Medulla oblongata (tissue), 1 donor: ENCODE data around the gene TBC1D22A.
A peak's percentile ranks its signal among the peaks of the same experiment; 100 is the strongest.
"Not testable (repeated sequence)": the region's sequence is repeated elsewhere in the genome, so short reads cannot be mapped to it uniquely, and the experiment has no call there.

Source experiments
- DNase-seq: peaks from one replicate; pipeline ENCODE4 v3.0.0-alpha.2; 2015; ENCODE audit errors: extremely low spot score

The TBC1D22A gene

DNA sequence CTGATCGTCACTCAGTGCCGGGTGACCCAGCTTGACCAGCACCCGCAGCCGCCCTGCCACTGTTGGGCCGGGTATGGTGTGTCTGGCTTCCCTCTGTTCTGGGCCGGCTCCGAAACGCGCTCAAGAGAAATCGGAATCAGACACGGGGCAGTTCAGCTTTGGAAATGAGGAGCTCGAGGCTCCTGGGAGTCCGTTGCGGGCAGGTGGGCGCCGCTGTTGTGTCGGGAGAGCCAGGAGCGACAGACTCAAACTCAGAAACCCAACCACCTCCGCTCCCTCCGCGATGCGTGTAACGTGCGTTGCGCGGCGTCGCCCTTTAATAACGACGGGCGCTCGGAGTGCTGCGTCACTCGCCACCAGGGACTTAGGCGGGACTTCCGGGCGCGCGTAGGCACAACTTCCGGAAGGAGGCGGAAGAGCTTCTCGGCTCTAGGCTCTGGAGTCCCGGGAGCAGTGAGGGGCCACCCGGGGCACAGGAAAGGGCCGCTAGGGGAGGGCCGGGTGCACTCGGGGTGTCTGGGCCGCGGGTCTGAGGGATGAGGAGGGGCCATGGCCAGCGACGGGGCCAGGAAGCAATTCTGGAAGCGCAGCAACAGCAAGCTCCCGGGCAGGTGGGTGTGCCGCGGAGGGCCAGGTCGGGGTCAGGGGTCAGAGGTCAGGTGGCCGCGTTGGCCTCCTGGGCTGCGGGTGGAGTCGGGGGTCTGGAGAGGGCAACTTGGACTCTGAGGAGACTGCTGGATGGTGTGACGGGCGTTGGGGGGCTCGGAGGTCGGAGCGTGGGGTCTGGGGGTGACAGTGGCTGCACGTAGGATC is at the start of gene TBC1D22A:
TBC1D22A (plus strand) TSS at position 413 of the 813 bp plus-strand sequence; CDS start at position 550, 137 bp downstream.
- peak; percentile 96 for DNase-seq

DNA sequence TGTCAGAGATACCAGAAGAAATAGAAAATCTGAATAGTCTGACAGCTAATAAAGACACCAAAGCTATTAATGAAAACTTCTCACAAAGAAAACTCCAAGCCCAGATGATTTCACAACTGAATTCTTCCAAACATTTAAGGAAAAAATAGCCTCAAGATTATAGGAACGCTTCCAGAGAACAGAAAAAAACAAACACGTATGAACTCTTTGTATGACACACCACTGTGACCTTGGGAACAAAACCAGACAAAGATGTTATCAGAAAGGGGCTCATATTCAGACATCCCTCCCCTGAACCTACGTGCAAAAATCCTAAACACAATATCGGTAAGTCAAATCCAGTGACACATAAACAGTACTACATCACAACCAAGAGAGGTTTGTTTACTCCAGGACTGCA is 47.9 kb upstream of the TBC1D22A start:
- DNase-seq = no peak

- DNase-seq = no peak
Measured at GRCh38 chr22:46719921-46720320, 42.5 kb upstream of the TBC1D22A start.

DNA sequence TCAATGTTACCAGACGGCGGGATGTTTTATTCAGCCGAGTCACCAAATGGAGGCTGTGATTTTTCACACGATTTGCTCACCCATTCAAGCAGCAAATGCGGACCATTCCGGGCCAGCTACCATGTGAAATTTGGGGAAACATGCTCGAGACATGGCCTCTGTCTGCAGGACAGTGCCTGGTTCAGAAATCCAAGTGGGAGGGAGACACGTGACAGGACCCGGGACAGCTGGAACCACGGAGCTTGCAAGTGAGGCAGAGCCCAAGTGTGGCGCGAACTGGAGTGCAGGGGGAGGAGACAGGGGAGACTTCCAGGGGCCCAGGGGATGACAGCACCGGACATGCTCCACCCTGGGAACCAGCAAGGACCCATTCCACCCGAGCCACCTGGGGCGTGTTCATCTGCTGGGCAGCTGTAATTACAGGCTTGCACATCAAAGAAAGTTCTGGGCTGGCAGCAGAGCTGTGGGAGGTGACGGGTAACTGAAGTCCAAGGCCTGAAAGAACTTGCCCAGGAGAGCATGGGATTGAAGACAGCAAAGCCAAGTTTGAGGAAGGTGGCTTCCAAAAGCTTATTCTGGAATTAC is 40.9 kb upstream of the TBC1D22A start:
- DNase-seq = peak; percentile 47

DNA sequence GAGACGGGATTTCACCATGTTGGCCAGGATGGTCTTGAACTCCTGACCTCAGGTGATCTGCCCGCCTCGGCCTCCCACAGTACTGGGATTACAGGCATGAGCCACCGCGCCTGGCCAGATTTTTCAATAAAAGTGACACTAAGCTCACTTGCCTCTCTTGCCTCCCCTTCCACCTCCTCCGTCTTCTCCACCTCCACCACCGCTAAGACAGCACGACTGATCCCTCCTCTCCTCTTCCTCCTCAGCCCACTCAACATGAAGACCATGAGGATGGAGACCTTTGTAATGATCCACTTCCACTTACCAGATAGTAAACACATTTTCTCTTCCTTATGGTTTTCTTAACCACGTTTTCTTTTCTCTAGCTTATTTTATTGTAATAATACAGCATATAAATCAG is 38.6 kb upstream of the TBC1D22A start:
- DNase-seq = no peak

GRCh38 chr22:46725096-46725495 is 37.4 kb upstream of the TBC1D22A start:
- no peak for DNase-seq

- no peak for DNase-seq
Measured at GRCh38 chr22:46726066-46726985, 36.1 kb upstream of the TBC1D22A start.

- no peak for DNase-seq
Measured at GRCh38 chr22:46726986-46727317, 35.5 kb upstream of the TBC1D22A start.

DNA sequence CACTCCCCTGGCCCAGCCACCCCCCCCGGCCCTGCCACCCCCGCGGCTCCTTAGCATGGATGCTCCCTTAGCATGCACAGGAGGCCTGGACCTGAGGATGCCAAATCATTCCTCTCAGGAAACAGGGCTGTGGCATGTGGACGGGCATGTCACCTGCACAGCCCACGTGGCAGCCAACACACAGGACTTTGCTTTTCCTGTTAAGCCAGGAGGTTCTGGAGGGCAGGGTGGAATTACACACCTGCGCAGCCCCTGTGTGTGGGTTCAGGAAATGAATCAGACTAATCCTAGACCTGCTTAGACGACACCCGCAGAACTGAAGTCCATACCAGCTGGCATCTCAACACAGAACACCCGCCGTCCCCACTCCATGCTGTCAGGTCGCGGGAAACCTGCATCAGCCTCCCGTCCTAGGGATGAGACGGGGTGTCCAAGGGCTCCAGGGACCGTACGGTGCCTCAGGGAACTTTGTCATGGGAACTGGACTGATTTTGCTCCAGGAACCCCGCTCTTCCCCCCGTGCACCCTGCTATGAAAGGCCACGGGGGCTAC is 34.6 kb upstream of the TBC1D22A start:
- no peak for DNase-seq

GRCh38 chr22:46728470-46728869 is 34.0 kb upstream of the TBC1D22A start:
- no peak for DNase-seq

GRCh38 chr22:46730568-46731245 is 31.7 kb upstream of the TBC1D22A start:
- no peak for DNase-seq

DNA sequence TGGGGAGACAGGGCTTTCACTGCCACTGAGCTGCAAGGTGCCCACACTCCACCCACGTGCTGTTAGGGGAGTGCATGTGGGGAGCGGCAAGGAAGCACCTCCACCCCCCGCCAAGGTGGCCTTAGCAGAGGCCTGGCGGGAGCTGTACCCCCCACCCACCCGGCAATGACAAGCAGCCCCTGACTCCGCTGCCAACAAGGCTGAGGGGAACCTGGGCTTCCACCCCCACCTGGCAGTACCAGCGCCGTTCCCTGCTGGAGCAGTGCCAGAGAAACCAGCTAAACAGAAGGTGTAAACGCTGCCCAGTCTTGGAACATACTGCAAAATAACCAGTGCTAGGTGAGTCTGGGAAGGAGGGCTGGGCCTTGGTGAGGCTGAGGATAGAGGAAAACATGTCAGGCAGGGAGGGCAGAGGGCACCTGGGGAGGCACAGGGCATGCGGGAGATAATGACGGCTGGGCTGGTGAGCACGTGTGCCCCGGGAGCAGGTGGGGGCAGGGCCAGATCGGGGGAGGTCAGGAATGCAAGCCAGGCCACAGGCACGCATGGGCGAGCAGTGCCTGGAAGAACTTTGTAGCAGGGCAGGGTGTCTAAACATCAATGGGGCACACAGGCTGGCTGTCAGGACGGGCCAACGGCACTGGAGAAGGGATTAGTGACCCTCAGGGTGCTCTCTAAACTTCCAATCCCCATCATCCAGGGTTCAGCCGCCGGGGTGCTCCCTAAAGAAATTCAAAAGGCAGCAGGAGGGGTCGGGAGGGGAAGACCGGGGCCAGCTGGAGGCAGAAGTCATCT is 31.0 kb upstream of the TBC1D22A start:
- no peak for DNase-seq

GRCh38 chr22:46732041-46732379 is 30.4 kb upstream of the TBC1D22A start:
- no peak for DNase-seq

DNA sequence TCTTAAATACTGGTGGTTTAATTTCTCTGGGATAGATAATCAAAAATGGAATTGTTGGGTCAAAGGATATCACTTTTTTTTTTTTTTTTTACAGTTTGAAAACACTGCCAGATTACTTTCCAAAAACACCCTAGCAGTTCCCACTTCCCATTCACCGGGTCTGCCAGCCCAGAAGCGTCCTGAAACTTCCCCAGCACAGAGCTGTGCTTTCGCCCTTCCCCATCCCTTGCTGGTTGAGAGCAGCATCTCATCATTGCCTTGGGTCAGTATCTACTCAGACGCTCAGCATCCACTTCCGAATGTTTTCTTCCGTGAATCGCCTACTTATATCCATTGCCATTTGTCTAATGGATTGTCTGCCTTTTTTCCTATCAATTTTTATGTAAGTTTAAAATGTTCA is 29.9 kb upstream of the TBC1D22A start:
- peak; percentile 27 for DNase-seq

DNA sequence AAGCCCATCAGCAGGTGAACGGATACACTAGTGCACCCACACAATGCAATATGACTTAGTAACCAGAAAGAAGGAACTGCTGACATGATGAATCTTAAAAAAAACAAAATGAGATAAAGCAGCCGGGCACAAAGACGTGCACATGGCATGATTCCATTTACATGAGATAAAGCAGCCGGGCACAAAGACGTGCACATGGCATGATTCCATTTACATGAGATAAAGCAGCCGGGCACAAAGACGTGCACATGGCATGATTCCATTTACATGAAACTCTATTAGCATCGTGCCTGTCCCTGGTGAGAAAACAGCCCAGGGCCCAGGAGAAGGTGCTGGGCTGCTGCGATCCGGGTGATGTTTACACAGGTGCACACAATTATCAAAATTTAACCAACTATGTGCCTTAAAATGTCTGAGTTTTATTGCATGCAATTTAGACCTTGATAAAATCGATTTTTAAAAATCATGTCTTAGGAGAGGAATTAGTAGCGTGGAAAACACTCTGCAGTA is 28.2 kb upstream of the TBC1D22A start:
- DNase-seq = not testable (repeated sequence)

GRCh38 chr22:46734830-46735453 is 27.5 kb upstream of the TBC1D22A start:
- peak; percentile 47 for DNase-seq

DNA sequence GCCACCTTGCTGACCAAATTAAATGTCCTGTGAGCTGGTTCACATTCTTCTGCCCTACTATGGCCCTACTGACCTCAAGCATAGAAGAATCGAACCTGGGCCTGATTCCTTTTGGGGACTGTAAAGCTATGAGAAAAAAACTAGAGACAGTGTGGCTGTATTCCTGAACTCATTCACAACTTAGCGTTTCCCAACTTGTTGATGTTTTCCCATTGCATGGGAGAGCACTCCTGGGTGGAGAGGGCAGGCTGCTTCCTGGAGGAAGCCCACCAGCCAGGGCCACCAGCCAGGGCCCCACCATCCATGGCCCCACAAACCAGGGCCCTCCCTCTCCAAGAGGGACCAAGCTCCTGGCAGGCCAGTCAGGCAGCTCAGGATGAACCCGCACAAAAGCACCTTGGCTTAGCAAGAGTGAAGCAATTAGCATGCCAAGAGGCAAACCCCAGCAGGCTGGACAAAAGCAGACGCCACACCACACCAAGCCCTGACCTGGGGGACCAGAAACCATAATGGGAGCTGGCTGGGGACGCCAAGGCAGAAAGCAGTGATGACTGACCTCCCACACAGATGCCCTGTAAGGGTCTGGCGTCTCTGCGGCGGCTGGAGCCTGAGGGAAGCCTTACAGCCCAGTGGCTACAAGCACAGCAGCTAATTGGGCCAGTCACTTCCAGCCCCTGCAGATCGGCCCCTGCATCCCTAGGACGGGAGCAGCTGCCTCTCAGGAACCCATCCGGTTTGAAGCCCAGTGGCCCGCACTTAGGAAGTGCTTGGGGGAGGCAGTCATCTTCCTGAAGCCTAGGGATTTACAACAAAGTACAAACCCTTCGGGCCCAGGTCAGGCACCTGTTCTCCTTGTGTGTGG is 26.5 kb upstream of the TBC1D22A start:
- no peak for DNase-seq

DNA sequence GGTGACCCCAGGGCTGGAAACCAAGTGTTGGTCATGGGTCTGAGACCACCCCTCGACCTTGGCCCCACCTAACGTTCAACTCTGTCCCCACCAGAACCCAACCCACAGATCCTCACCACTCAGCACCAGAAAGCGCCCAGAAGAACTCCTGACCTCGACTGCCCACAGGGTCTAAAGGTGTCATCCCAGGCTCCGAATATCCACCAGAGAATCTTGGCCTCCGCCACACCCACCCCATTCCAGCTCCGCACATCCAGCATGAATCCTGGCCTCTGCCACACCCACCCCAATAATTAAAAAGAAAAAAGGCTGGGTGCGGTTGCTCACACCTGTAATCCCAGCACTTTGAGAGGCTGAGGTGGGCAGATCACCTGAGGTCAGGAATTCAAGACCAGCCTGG is 25.7 kb upstream of the TBC1D22A start:
- no peak for DNase-seq
